SU-DHL-6 (cell line): ENCODE measurements around the gene TRMU.

Source experiments
- H2AFZ ChIP-seq: fragments of 200-600 bp; sonication (generic); 2 replicates; pipeline ENCODE4 v1.6.1; 2014; ENCODE audit warnings: low read depth, mild to moderate bottlenecking, moderate library complexity, mixed read lengths, antibody characterized with exemption, low read length; ENCODE audit not compliant: severe bottlenecking
- H3F3A ChIP-seq: fragments of 200-600 bp; shearing (Covaris generic); 2 replicates; pipeline ENCODE4 v1.6.0; 2016; ENCODE audit warnings: antibody characterized with exemption, mild to moderate bottlenecking; ENCODE audit not compliant: insufficient read depth
- H3K27ac ChIP-seq: fragments of 200-600 bp; sonication (generic); 2 replicates; pipeline ENCODE4 v1.5.1; 2016; ENCODE audit warnings: low read depth, mild to moderate bottlenecking, low read length, moderate library complexity, mixed read lengths
- H3K27me3 ChIP-seq: fragments of 200-600 bp; sonication (generic), shearing (Covaris generic); 2 replicates; pipeline ENCODE4 v1.6.0; 2014; ENCODE audit warnings: mild to moderate bottlenecking, low read length
- H3K36me3 ChIP-seq: fragments of 200-600 bp; sonication (generic); 2 replicates; pipeline ENCODE4 v1.6.1; 2014; ENCODE audit warnings: mild to moderate bottlenecking, low read length, mixed read lengths
- H3K4me2 ChIP-seq: fragments of 300-600, 200-600 bp; shearing (Covaris generic), sonication (generic); 2 replicates; pipeline ENCODE4 v1.6.0; 2014; ENCODE audit warnings: low read length, low read depth, mild to moderate bottlenecking; ENCODE audit not compliant: poor library complexity, severe bottlenecking
- H3K4me3 ChIP-seq: fragments of 200-600 bp; sonication (generic); 2 replicates; pipeline ENCODE4 v1.5.1; 2014; ENCODE audit warnings: antibody characterized with exemption, low read length, mild to moderate bottlenecking, mixed read lengths; ENCODE audit not compliant: insufficient read depth, poor library complexity, severe bottlenecking
- H3K79me2 ChIP-seq: fragments of 200-600 bp; sonication (generic); 2 replicates; pipeline ENCODE4 v1.6.1; 2014; ENCODE audit warnings: mild to moderate bottlenecking, low read length, moderate library complexity; ENCODE audit not compliant: insufficient read depth
- H3K9ac ChIP-seq: fragments of 200-600 bp; sonication (generic); 2 replicates; pipeline ENCODE4 v1.7.0; 2014; ENCODE audit warnings: mild to moderate bottlenecking, low read length
- H3K9me2 ChIP-seq: fragments of 200-600 bp; sonication (generic); replicated peaks from 2 replicates; pipeline ENCODE4 v1.6.1; 2014; ENCODE audit warnings: low read length; ENCODE audit not compliant: insufficient read depth
- H3K9me3 ChIP-seq: fragments of 200-600 bp; sonication (generic); 2 replicates; pipeline ENCODE4 v1.6.1; 2014; ENCODE audit warnings: low read length, mixed read lengths; ENCODE audit not compliant: insufficient read depth
- H4K20me1 ChIP-seq: fragments of 200-600 bp; sonication (generic); 2 replicates; pipeline ENCODE4 v1.6.1; 2014; ENCODE audit warnings: low read depth, mild to moderate bottlenecking, antibody characterized with exemption, low read length, moderate library complexity, mixed read lengths
- CTCF ChIP-seq: fragments of 200-600 bp; sonication (generic); IDR thresholded peaks from one replicate; pipeline ENCODE4 v1.5.1; 2017; ENCODE audit warnings: antibody characterized with exemption, mild to moderate bottlenecking, low read length, moderate library complexity; ENCODE audit not compliant: insufficient read depth, poor library complexity, severe bottlenecking
- EZH2phosphoT487 ChIP-seq: fragments of 200-600 bp; sonication (generic), shearing (Covaris generic); conservative IDR thresholded peaks from 2 replicates; pipeline ENCODE4 v1.6.1; 2018; ENCODE audit warnings: mild to moderate bottlenecking, antibody characterized with exemption, low read length, moderate library complexity, mixed read lengths

The TRMU gene

GRCh38 chr22:46373159-46373558 is 37.6 kb downstream of the TRMU start:
- no peak overlapping the region for H3K27ac ChIP-seq
- no peak overlapping the region for H2AFZ ChIP-seq

GRCh38 chr22:46373921-46374662 is 38.6 kb downstream of the TRMU start:
- Histone ChIP-seq H3K27ac (no peak overlapping the region), H3K4me3 (no peak overlapping the region), H3K27me3 (no peaks in the 10 kb centered on the region), H3F3A (no peaks in the 10 kb centered on the region), H3K4me2 (no peak overlapping the region), H3K79me2 (no peaks in the 10 kb centered on the region), H4K20me1 (no peaks in the 10 kb centered on the region), H3K36me3 (no peaks in the 10 kb centered on the region), H3K9ac (no peak overlapping the region), H2AFZ (no peak overlapping the region), H3K9me3 (no peaks in the 10 kb centered on the region), H3K9me2 (no peaks in the 10 kb centered on the region)
- TF ChIP-seq CTCF, result no peak

More at GRCh38 chr22:46373159-46373558, 37.6 kb downstream of the TRMU start:
- Histone ChIP-seq H3K4me2 (no peak overlapping the region), H3K79me2 (no peaks in the 10 kb centered on the region), H4K20me1 (no peaks in the 10 kb centered on the region), H3K27me3 (no peaks in the 10 kb centered on the region), H3K36me3 (no peaks in the 10 kb centered on the region), H3K9ac (no peak overlapping the region), H3K9me2 (no peaks in the 10 kb centered on the region), H3K4me3 (no peak overlapping the region), H3F3A (no peaks in the 10 kb centered on the region), H3K9me3 (no peaks in the 10 kb centered on the region)
- TF ChIP-seq EZH2phosphoT487 (no peak), CTCF (no peak)

DNA sequence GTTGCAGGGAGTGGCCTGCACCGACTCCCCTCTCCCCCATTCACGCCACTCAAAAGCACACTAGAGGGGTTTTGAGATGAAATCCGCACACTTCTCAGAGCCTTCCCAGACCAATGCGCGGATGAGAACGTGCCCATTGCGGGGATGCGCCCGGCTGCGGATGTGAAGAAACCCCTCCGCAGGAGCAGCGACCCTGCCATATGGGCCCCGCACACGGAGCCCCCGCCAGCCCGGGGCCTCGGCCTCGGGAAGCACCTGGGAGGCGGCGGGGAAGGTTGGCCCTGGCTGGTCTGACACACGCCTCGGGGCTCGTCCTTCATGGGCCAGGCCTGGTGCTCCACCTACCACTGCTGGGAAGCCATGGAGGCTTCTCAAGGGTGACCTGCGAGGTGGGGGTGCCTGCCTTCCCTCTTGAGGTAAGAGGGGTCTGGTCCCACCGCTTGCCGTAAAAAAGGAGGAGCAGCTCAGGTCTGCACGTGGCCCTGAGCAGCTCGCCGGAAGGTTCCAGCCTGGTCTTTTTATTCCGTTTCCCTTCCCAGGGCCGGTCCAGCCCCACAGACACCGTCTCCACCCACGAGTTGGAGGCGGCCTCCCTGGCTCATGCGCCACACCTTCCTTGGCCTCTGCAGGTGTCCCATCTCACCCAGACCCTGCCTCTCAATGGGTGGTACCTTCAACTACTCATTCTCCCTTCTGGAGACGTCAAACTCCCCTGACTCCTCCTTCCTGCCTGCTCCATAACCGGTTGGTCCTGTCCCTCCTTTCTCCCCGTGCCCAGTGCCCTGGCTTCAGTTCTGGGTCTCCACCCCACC is 39.4 kb downstream of the TRMU start:
- H4K20me1 ChIP-seq, result no peaks in the 10 kb centered on the region
- no peak overlapping the region for H3K4me3 ChIP-seq
- H3K9ac ChIP-seq, result no peak overlapping the region
- no peak overlapping the region for H3K27ac ChIP-seq
- H2AFZ ChIP-seq, result no peak overlapping the region
- H3K4me2 ChIP-seq, result no peak overlapping the region
- H3K36me3 ChIP-seq, result no peaks in the 10 kb centered on the region
- TF ChIP-seq EZH2phosphoT487 (no peak), CTCF (no peak)
- H3K9me2 ChIP-seq, result no peaks in the 10 kb centered on the region
- no peaks in the 10 kb centered on the region for H3K27me3 ChIP-seq
- no peaks in the 10 kb centered on the region for H3F3A ChIP-seq
- H3K79me2 ChIP-seq, result no peaks in the 10 kb centered on the region
- H3K9me3 ChIP-seq, result no peaks in the 10 kb centered on the region
